ACHN (cell line): ENCODE measurements around the gene SSTR4.

Experiments
- DNase-seq: peaks from one replicate; pipeline ENCODE4 v3.0.0-alpha.2; 2015
- in situ Hi-C: cut with HindIII; loops from 2 replicates; pipeline ENCODE4 v1.10.0; 2017; ENCODE audit warnings: low sequenced_read_pairs, low pct_ligation_motif_present, low pct_unique_long_range_greater_than_20kb

Gene SSTR4

DNA sequence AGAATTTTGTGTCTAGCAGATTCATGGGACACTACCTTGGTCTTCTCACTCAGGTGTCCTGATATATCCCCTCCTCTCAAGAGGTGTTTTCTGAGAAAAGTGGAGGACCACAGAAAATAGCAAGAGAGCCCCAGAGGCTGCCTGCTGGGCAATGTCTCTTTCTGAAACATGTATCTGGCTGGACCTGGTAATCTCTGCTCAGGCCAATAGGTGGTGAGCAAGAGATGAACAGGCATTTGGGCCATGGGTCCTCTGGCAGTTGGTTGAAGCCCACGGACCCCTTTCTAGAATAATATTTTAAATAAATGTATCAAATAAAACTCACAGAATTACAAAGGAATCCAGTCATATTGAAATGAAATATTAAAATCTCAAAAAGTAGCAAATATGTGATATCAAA, 23.1 kb downstream of the SSTR4 start:
- peak; percentile 1 for DNase-seq
- in situ Hi-C loops = no loop called here

DNA sequence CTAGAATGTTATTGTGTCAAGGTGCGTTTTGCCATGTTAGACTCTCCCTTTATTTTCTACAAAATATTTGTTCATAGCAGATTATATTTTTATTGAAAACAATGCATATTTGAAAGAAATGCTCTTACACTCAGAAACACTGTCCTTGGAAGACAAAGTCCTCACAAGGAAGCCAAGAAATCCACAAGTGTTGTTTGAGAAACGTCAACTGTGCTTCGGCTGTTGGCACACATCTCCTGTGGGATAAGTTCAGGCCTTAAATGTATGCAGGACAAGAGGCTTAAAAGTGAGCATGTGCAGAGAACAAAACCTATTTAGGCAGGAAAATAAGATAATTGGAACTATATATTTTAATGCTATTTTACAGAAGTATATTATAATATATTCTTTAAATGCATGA, 23.9 kb downstream of the SSTR4 start:
- DNase-seq = no peak
- in situ Hi-C loops = no loop called here

DNA sequence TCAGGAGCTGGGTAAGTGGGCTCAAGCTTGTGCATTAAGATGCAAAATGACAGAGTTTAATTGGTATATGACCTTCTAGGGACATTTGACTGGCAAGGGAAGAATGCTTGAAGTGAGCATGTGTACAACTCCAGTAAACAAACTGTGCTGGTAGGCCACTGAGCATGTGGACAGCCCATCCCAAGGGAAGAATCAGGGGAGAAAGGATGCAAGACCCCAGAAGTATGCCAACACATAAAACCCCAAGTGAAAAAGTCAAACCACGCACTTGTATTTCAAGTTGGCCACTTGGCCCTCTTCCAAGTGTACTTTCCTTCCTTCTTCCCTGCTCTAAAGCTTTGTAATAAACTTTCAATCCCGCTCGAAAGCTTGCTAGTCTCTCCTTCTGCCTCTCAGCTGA, 24.7 kb downstream of the SSTR4 start:
- in situ Hi-C loops = no loop called here
- no peak for DNase-seq

DNA sequence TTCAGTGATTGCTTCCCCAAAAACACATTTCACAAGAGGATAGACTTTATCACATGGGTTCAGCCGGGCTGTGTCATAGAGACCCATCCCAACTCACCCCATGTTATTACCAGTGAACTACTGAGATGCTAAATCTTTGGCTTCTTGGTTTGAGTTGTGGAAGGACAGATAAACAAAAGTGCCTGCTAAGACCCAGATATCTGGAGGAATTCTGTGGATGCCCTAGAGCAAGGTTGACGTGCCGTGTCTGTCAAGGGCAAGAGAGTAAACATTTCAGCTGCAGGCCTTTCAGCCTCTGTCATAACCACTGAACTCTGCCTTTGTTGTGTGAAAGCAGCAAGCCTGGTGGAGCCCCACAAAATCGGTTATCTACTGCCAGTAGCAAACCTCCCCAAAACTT, 25.5 kb downstream of the SSTR4 start:
- in situ Hi-C loops = no loop called here
- DNase-seq = no peak

DNA sequence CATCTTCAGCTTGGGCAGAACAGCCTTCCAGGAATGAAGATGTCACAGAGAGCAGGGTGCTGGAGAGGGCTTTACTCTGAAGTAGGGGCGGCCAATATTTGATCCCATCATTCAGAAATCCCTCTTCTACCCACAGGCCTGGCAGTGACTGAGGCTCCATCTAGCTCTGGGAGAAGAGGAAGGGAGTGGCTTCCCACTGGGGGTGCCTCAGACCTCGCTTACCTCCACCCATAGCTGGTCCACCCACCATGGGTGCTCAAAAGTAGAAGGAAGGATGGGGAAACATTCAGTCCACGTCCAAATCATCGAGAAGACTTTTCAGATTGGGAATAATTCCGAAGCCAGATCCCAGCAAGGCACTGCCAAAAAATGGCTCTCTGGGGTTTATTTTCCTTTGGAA, 26.1 kb downstream of the SSTR4 start:
- in situ Hi-C loops = no loop called here
- DNase-seq = no peak

DNA sequence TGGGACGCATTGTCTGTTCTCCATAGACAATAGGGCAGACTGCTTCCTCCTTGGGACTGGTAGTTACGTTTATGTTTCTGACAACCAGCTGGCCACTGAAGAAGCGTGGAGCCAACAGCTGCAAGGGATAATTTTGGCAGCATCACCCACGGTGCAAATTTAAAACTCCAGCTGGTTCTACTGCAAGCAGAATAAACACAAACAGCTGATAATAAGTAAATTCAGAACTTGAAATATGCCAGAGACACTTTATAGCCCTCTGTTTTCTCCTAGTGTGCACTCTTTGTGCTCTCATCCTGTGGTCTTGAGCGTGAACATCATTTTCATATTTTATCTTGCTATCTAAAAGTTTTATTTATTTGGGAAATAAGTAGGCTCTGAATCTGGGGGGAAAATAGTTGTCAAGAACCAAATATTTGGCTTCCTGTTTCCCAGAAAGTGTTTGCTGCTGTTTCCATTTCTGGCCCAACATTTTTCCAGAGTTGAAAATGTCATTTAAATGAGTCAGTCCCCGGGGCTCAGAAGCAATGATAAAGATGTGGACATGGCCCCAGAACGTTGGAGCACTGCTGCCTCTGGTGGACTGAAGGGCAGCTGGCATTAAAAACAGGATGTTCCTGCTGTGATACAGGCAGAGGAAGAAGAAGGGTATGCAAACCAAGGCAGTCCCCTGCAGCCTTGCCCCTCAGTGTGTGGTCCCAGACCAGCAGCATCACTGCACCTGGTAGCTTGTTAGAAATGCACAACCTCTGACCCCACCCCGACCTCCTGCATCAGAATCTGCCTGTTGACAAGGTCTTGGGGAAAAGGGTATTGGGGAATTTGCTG, 26.8 kb downstream of the SSTR4 start:
- in situ Hi-C loops = no loop called here
- peak; percentile 51 for DNase-seq

DNA sequence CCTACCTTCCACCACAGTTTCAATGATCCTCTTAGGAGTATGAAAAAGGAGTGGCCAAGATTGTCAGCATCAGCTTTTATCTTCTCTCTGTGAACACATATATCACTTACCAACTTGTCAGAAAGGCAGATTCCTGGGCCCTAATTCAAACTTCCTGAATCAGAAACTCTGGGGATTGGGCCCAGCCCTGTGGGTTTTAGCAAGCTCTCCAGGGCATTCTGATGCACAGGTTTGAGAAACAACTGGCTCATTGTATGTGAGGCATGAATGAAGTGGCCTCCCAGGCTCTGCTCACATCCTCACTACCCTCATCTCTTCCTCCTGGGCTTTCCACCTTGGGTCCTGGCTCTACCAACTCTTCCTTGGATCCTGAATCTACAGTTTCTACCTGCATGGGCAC, 27.5 kb downstream of the SSTR4 start:
- DNase-seq = no peak
- in situ Hi-C loops = no loop called here

DNA sequence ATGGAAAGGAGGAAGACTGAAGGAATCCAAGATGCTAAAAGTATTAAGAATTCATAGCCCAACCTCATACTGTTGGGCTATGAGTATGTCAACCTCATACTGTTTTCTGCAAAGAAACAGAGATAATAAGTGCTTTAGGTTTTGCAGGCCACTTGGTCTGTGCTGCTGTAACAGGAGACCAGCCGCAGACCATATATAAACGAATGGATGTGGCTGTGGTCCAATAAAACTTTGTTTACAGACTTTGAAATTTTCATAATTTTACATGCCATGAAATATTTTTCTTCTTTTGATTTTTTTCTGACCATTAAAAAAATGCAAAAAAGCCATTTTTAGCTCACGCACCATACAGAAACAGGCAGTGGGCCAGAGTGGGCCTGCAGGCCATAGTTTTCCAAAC, 28.1 kb downstream of the SSTR4 start:
- in situ Hi-C loops = no loop called here
- DNase-seq = no peak

DNA sequence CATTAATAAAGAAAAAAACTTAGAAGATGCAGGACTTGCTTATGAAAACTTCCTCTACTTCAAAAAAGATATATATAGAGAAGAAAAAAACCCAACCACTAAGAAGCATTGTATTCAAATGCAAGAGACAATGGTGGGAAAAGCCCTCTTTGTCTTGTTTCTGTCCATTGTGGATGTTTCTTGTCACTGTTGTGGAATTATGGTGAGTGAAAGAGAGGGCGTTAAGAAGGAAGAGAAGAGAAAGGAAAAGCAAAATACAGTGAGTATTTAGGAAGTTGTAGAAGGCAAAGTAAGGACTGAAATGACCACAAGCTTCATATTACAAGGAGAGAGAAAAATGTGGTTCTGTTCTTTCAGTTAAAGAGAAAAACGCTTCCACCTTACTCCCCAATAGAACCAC, 28.5 kb downstream of the SSTR4 start:
- in situ Hi-C loops = no loop called here
- DNase-seq = no peak

DNA sequence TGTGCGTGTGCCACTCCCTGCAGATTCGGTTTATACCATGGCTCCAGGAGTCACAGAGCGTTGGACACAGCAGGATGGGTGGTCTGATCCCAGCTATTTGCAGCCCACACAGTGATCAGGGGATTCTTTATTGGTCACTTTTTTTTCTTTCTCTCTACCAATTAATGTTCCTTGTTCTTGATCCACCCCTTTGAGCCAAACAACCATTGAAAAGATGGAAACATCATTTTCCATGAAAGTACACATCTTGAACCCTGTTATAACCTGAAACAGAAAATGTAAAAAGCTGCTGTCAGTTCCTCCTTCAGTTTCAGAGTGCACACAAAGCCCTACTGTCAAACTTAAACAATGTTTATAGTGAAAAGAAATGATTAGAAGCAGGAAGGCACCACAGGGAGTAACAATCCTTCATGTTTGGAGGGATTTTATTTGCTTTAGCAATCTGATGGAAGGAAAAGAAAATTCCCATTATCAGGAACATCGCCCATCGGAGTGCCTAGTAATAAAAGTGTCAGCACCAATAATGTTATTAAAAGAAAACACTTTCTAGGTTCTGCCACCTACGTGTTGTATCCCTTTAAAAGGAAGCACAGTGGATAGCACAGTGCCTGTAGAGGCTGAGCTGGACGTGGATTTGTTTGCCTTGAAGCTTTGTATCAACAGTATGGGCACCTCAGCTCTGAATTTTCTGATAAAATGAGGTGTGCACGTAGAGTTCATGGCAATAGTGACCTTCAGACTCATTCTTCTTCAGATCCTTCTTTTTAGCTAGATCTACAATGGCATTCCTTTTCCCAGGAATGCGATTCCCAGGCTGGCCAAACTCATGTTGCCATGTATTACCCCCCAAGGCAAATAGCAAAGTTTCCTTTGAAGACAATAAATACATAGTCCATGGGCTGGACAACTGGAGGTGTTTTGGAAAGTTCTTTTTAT, 30.4 kb downstream of the SSTR4 start:
- in situ Hi-C loops = no loop called here
- DNase-seq = no peak

DNA sequence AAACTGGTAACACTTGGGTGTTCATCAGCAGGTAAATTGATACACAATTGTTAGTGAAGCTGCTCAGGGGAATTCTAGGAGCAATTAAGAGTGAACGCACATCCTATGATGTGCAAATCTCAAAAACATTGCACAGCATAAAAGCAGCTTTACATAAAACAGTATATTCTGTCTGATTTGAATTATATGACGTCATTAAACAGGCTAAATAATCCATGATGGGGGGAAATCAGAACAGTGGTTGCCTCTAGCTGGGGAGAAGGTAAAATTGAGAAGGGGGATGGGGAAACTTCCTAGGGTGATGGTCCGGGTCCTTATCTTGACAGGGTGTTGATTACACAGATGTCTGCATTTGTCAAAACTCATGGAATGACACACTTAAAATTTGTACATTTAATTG, 31.7 kb downstream of the SSTR4 start:
- in situ Hi-C loops = no loop called here
- no peak for DNase-seq

DNA sequence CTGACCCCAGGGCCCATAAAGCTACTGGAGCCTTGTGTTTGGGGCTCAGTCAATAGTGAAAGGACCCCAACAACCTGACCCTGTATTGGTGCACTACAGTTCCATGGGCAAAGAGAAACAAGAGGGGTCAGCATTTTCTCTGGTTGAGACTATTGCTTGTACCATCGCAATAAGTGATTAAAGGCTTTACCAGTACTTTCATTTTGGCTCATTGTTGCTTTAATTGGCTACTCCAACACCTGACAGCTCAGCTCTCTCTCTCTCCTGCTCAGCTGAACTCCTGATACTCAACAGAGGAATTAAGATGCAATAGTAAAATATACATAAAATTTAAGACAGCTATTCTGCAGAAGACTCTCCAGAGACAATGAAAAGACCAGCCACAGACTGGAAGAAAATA, 33.2 kb downstream of the SSTR4 start:
- in situ Hi-C loops = no loop called here
- no peak for DNase-seq

DNA sequence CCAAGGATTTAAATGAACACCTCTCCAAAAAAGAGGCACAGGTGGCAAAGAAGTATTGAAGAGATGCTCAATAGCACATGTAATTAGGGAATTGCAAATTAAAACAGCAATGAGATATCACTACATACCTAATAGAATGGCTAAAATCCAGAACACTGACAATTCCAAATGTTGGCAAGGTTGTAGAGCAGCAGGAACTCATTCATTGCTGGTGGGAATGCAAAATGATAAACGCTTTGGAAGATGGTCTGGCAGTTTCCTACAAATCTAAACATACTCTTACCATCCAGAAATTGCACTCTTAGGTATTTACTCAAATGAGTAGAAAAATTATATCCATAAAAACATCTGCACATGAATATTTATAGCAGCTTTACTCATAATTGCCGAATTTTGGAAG, 34.0 kb downstream of the SSTR4 start:
- no peak for DNase-seq
- in situ Hi-C loops = no loop called here

DNA sequence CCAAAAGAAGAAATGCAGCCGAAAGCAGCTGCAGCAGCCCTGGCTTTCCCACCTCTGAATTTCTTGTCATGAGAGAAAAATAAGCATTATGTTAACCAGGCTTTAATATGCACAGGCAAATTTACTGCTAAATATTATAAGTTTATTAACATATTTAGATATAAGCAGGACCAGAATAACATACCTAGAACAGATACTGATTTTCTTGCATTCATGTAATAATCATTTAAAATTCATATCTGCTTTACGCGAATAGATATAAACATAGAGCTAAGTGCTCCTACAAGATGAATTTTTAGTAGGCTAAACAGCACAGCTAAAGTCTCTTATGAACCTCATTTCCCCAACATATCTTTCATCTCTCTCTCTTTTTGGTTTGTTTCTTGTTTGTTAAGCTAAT, 36.3 kb downstream of the SSTR4 start:
- in situ Hi-C loops = no loop called here
- DNase-seq = no peak

DNA sequence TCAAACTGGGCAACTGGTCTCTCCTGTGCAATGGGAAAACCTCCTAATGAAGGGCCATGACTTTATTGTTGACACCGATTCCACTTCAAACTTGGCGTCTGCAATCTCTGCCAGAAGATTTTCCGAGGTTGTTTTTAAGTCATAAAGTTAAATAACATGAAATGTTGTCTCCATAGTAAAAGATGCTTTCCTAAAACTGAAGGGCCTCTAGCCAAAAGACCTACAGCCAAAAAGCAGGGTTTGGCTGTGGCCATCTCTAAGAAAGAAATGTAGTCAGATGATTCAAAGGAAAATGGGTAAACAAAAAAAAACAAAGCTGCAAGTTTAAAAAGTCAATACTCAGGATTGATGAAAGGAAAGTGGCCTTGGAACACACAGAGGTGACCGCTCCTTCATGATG, 36.9 kb downstream of the SSTR4 start:
- in situ Hi-C loops = no loop called here
- DNase-seq = no peak

DNA sequence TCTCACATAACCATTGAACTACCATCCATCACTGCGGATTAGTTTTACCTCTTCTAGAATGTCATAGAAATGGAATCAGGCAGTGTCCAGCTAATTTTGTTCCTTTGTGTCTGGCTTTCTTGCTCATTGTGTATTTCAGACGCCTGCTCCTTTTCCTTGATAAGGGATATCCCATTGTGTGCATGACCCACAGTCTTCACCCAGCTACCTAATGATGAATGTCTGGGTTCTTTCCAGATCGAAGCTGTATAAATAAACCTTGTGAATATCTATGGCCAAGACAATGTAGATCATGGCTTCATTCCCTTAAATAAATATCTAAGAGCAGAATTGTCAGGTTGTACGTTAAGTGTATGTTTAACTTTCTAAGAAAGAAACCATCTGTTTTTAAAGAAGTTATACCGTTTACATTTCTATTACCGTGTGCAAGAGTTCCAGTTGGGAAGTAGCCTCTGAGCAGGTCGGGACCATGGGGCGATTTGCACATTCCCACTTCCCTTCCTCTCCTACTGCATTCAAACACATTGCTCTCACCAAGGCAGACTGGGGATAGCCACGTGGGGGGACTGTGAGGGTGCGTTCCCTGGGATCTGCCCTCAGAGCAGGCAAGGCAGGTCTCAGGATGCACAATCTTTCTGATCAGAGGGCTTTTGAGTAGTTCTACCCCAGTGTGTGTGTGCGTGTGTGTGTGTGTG, 37.9 kb downstream of the SSTR4 start:
- in situ Hi-C loops = no loop called here

DNA sequence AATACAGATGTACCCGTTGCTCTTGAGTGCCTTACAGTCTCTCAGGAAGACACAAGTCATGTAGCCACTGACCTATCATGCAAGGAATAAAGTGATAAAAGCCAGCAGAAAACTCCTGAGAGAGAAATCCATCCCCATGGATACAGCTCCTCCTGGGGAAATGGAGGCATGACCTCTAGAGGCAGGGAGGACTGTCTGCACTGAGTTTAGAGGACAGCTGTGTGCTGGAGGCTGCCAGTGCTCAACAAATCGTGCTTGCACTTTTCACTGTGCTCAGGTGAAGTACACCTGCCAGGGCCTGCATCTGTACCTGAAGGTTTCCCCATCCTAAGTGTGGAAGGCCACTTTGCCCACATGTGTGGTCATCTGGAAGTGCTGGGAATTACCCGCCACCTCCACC, 38.9 kb downstream of the SSTR4 start:
- in situ Hi-C loops = no loop called here
- no peak for DNase-seq

More for the DNA sequence above, 37.9 kb downstream of the SSTR4 start:
- DNase-seq = no peak

DNA sequence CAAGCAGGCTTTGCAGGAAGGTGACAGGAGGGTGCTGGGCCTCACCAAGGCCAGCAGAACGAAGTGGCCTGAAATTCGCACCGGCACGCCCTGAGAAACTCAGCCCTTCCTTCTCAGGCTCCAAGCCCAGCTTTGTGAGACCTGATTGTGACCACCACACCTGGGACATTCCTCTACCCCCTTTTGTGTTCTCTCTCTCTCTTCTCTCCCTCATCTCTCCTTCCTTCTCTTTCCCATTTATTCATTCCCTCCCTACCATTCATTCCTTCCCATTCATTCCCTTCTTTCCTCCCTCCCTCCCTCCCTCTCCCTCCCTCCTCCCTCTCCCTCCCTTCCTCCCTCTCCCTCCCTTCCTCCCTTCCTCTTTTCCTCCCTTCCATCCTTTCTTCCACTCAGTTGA, 42.2 kb downstream of the SSTR4 start:
- in situ Hi-C loops = no loop called here

DNA sequence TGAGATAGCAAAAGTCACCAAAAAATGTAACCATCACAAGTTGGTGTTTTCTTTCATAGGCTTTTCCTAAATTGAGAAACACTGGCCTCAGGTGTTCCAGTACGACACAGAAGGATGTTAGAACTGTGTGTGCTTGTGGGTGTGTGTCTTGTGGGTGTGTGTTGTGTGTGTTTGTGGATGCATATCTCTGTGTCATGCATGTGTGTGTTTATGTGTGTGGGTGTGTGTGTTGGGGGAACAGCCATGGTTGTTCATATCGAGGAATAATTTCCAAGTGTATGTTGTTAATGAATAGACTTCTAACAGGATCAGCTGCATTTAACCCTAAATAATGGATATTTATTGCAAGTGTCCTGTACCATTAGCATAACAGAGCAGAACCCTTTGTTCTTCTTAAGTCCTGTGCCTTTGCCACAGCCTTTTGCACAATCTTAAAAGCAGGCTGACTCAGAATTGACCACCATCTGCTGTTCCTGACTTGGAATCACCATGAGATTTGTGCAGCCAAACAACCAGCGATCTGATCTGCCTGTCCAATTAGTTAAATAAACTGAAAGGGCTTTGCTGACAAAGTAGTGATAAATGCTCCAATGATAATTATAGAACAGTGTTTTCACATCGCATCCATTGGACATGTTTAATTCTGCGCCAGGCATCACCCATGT, 43.4 kb downstream of the SSTR4 start:
- in situ Hi-C loops = no loop called here
- no peak for DNase-seq

More for the DNA sequence above, 42.2 kb downstream of the SSTR4 start:
- no peak for DNase-seq
